Lung (tissue), 12 donors: ENCODE results near the gene PRIM2. TPM values are rescaled to one million over a fixed set of nuclear protein-coding genes. Genes with fewer than 3 reads are reported as not detected.

Source experiments
- ATAC-seq: fragments of 200-7000 bp; cut with Tn5 transposase; one replicate; pipeline ENCODE4 v1.9.1; 2020; ENCODE audit warnings: moderate number of reproducible peaks; ENCODE audit not compliant: insufficient read depth, low FRiP score
- DNase-seq, 3 donors: peaks; one replicate each; pipeline ENCODE4 v3.0.0-alpha.2; 2013 to 2017
- H3K27ac ChIP-seq, 2 donors: one replicate each; pipeline ENCODE4 v1.5.1; 2013; ENCODE audit warnings: mild to moderate bottlenecking in 2 of 2, moderate library complexity in 2 of 2, control low read depth in 1 of 2, inconsistent platforms in 1 of 2, low read depth in 1 of 2, low read length in 1 of 2
- H3K27me3 ChIP-seq, 3 donors: one replicate each; pipeline ENCODE4 v1.5.1; 2013; ENCODE audit warnings: low read length in 2 of 3; ENCODE audit not compliant: control insufficient read depth in 3 of 3, insufficient read depth in 3 of 3
- H3K36me3 ChIP-seq, 4 donors: one replicate each; pipeline ENCODE4 v1.5.1; 2013; ENCODE audit warnings: low read length in 4 of 4, mild to moderate bottlenecking in 1 of 4, moderate library complexity in 1 of 4; ENCODE audit not compliant: control insufficient read depth in 4 of 4, insufficient read depth in 4 of 4
- H3K4me1 ChIP-seq, 5 donors: one replicate each; pipeline ENCODE4 v1.5.1; 2013; ENCODE audit warnings: low read length in 5 of 5, mild to moderate bottlenecking in 2 of 5, moderate library complexity in 1 of 5; ENCODE audit not compliant: control insufficient read depth in 5 of 5, insufficient read depth in 5 of 5
- H3K4me3 ChIP-seq: one replicate; pipeline ENCODE4 v1.5.1; 2013; ENCODE audit warnings: mild to moderate bottlenecking, control low read depth, moderate library complexity
- H3K9ac ChIP-seq, 2 donors: one replicate each; pipeline ENCODE4 v1.5.1; 2013; ENCODE audit warnings: low read length in 2 of 2, control low read depth in 1 of 2; ENCODE audit not compliant: insufficient read depth in 1 of 2
- H3K9me3 ChIP-seq, 4 donors: one replicate each; pipeline ENCODE4 v1.5.1; 2013; ENCODE audit warnings: low read length in 3 of 4, mild to moderate bottlenecking in 1 of 4, moderate library complexity in 1 of 4; ENCODE audit not compliant: control insufficient read depth in 4 of 4, insufficient read depth in 3 of 4
- CTCF ChIP-seq: IDR thresholded peaks from 2 replicates; pipeline ENCODE4 v1.5.1; 2012; ENCODE audit warnings: mild to moderate bottlenecking; ENCODE audit errors: control extremely low read depth, extremely low read depth
- WGBS, 2 donors: extraction: QIAGEN DNeasy Blood & Tissue Kit; methylation state at CpG; one replicate each; pipeline ENCODE4 v1.1.7; 2013; 5-methylcytosine and 5-hydroxymethylcytosine counted together
- polyA plus RNA-seq, 2 donors: library from polyadenylated mRNA; stranded (reverse); fragments of 200-250 nt; gene quantifications; one replicate each; pipeline ENCODE4 v1.2.1, GENCODE V29; 2013
- total RNA-seq, 2 donors: library from RNA; depleted of rRNA in 1 of 2; stranded (reverse); fragments of >200 nt in 1 of 2; gene quantifications; one replicate each; pipeline ENCODE4 v1.2.1, GENCODE V29; 2014 to 2021
- donor health status: control.
- donor health status: control.
- donor health status: Bipolar disorder and iron deficiency.
- donor health status: healthy.
- donor health status: DM: yes; HTN: yes; CAD: no.

Gene PRIM2
- total and polyA plus RNA-seq, 4 donors = 4.0 to 21.8 (median 6.6) TPM

- Histone ChIP-seq H3K27me3 (no peaks in the 10 kb centered on the region), H3K9me3 (no peaks in the 10 kb centered on the region), H3K4me3 (no peak overlapping the region), H3K27ac (no peak overlapping the region), H3K4me1 (no peaks in the 10 kb centered on the region), H3K9ac (no peak overlapping the region), H3K36me3 (no peaks in the 10 kb centered on the region)
- ATAC-seq (no peak), DNase-seq (peak in 2 of 3 donors; percentile 8 to 27)
- 67 to 72% methylated on average over 6 of the region's 6 CpGs for WGBS, 2 donors
- TF ChIP-seq CTCF = no peak
Observed at GRCh38 chr6:57294862-57295445, 22.5 kb upstream of the PRIM2 start.

- no peaks in the 10 kb centered on the region for H3K27me3 ChIP-seq
- no peak for TF ChIP-seq CTCF
- H3K36me3 ChIP-seq = no peaks in the 10 kb centered on the region
- no peak overlapping the region for H3K27ac ChIP-seq
- no peaks in the 10 kb centered on the region for H3K9me3 ChIP-seq
- WGBS, 2 donors = 67 to 82% methylated on average over 1 of the region's 1 CpG
- ATAC-seq (no peak), DNase-seq (no peak)
- peaks cover 0 to 12% (median 0%) of the 10 kb centered on the region in 5 donors for H3K4me1 ChIP-seq
- H3K4me3 ChIP-seq = no peak overlapping the region
- H3K9ac ChIP-seq = no peak overlapping the region
Observed at GRCh38 chr6:57297505-57297904, 19.9 kb upstream of the PRIM2 start.

- H3K36me3 ChIP-seq = no peaks in the 10 kb centered on the region
Observed at GRCh38 chr6:57298741-57299140, 18.7 kb upstream of the PRIM2 start.

More at GRCh38 chr6:57298741-57299140, 18.7 kb upstream of the PRIM2 start:
- DNase-seq = no peak
- no peak for TF ChIP-seq CTCF
- no peaks in the 10 kb centered on the region for H3K9me3 ChIP-seq
- H3K4me3 ChIP-seq = no peak overlapping the region
- WGBS, 2 donors = 73 to 84% methylated on average over 2 of the region's 2 CpGs
- H3K27ac ChIP-seq = no peak overlapping the region
- H3K27me3 ChIP-seq = no peaks in the 10 kb centered on the region
- no peak overlapping the region for H3K9ac ChIP-seq
- no peak for ATAC-seq
- H3K4me1 ChIP-seq = peaks cover 0 to 16% (median 2%) of the 10 kb centered on the region in 5 donors
